SK-N-SH (cell line): ENCODE results near the gene CBFA2T3.

Experiments
- CHD2 ChIP-seq: fragments of 150-350 bp; IDR thresholded peaks from 2 replicates; pipeline ENCODE4 v1.6.1; 2018; ENCODE audit warnings: low read length; ENCODE audit not compliant: partially characterized antibody
- ELF1 ChIP-seq: IDR thresholded peaks from 2 replicates; pipeline ENCODE4 v1.4.0; 2012
- RAD21 ChIP-seq: IDR thresholded peaks from 2 replicates; pipeline ENCODE4 v1.6.1; 2012; ENCODE audit warnings: mild to moderate bottlenecking, low read length
- TCF12 ChIP-seq: IDR thresholded peaks from 2 replicates; pipeline ENCODE4 v1.4.0; 2012
- TF ChIP-seq, protein P1 (sequence below): fragments of 200-600 bp; sonication (generic); IDR thresholded peaks from 2 replicates; pipeline ENCODE4 v1.6.1; 2017; ENCODE audit warnings: antibody characterized with exemption, mild to moderate bottlenecking, moderate library complexity

DNA sequence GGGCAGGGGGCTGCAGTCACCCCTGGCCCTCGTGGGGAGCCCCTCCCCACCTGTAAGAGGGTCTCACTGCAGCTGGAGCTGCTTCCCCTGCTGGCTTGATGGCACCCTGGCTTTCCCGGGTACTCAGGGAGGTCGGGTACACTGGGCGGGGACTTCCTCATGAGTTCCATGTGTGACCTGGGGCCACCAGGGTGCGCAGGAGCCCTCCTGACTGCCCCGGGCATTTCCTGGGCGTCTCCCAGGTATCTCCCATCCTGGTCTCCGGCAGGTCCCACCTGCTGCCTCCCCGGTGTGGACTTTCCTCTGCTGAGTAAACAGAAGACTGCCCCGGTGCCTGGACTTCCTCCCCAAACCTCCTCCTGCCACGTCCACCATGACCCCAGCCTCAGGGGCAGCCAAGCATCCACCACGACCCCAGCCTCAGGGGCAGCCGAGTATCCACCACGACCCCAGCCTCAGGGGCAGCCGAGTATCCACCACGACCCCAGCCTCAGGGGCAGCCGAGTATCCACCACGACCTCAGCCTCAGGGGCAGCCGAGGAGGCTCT lies 40.9 kb downstream of the CBFA2T3 start:
- no peak for TF ChIP-seq TCF12
- TF ChIP-seq CHD2, result no peak
- TF ChIP-seq, protein P1, sequence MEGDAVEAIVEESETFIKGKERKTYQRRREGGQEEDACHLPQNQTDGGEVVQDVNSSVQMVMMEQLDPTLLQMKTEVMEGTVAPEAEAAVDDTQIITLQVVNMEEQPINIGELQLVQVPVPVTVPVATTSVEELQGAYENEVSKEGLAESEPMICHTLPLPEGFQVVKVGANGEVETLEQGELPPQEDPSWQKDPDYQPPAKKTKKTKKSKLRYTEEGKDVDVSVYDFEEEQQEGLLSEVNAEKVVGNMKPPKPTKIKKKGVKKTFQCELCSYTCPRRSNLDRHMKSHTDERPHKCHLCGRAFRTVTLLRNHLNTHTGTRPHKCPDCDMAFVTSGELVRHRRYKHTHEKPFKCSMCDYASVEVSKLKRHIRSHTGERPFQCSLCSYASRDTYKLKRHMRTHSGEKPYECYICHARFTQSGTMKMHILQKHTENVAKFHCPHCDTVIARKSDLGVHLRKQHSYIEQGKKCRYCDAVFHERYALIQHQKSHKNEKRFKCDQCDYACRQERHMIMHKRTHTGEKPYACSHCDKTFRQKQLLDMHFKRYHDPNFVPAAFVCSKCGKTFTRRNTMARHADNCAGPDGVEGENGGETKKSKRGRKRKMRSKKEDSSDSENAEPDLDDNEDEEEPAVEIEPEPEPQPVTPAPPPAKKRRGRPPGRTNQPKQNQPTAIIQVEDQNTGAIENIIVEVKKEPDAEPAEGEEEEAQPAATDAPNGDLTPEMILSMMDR, result no peak; the same call in 1 of the 2 replicates
- TF ChIP-seq ELF1, result no peak
- no peak for TF ChIP-seq RAD21
